SH-SY5Y (cell line): ENCODE measurements around the gene FAM209B.

Experiments
- GATA2 ChIP-seq: IDR thresholded peaks from 2 replicates; pipeline ENCODE4 v1.6.1; 2011; ENCODE audit warnings: mild to moderate bottlenecking, low read depth, low read length
- GATA3 ChIP-seq: IDR thresholded peaks from 2 replicates; pipeline ENCODE4 v1.6.1; 2011; ENCODE audit warnings: low read depth, mild to moderate bottlenecking, low read length, moderate library complexity

DNA sequence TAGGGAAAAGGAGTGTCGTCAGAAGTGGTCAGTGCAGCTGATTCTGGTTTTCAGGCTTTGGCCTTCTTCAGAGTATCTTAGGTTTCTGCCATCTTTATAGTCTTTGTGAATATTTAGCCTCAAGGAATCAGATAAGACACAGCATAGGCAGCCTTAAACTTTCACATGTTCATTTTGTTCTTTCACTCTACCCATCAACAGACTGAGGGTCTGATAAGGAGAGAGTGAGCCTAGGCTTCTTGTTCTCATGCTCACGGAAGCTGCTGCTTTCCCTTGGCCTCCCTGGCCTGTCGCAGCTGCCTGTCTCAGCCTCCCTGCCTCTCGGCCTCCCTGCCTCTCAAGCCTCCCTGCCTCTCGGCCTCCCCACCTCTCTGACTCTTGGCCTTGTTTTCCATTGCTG, 44.5 kb upstream of the FAM209B start:
- no peak for TF ChIP-seq GATA2
- TF ChIP-seq GATA3, result no peak
